K562 (cell line): ENCODE data around the gene TREH. TPM values are rescaled to one million over a fixed set of nuclear protein-coding genes. Genes with fewer than 3 reads are reported as not detected.

ENCODE experiments used
- ARID1B ChIP-seq: fragments of 450-650 bp; IDR thresholded peaks from 2 replicates; pipeline ENCODE4 v1.6.1; 2016; ENCODE audit warnings: antibody characterized with exemption, mild to moderate bottlenecking, inconsistent platforms
- CAMTA2 ChIP-seq: fragments of 250-450 bp; sonication (Bioruptor Pico); conservative IDR thresholded peaks from 2 replicates; pipeline ENCODE4 v1.5.1; 2022
- COPS2 ChIP-seq: fragments of 450-650 bp; conservative IDR thresholded peaks from 2 replicates; pipeline ENCODE4 v1.6.1; 2016; ENCODE audit warnings: mild to moderate bottlenecking, moderate library complexity
- E2F3 ChIP-seq: fragments of 250-450 bp; sonication (Bioruptor Pico); IDR thresholded peaks from 2 replicates; pipeline ENCODE4 v1.4.0; 2020; ENCODE audit warnings: mild to moderate bottlenecking
- ELF2 ChIP-seq: fragments of 250-450 bp; sonication (Bioruptor Pico); IDR thresholded peaks from 2 replicates; pipeline ENCODE4 v1.5.0; 2021; ENCODE audit warnings: mild to moderate bottlenecking
- GTF2F1 ChIP-seq: IDR thresholded peaks from 2 replicates; pipeline ENCODE4 v1.6.1; 2011; ENCODE audit warnings: low read depth, low read length, improper control_type of control experiment
- HDAC2 ChIP-seq: fragments of 450-650 bp; IDR thresholded peaks from 2 replicates; pipeline ENCODE4 v1.6.1; 2016; ENCODE audit warnings: mild to moderate bottlenecking
- MTF1 ChIP-seq: fragments of 250-450 bp; sonication (Bioruptor Pico); IDR thresholded peaks from 2 replicates; pipeline ENCODE4 v1.9.0; 2021; ENCODE audit warnings: moderate library complexity, mild to moderate bottlenecking, inconsistent platforms, borderline replicate concordance
- TRIM24 ChIP-seq, 2 experiments: fragments of 450-650 bp; IDR thresholded peaks; 2 replicates each; pipeline ENCODE4 v1.6.1; 2016
- polyA plus RNA-seq, 8 experiments: library from polyadenylated mRNA; depleted of rRNA in 4 of 8; stranded (reverse) in 5 of 8; unstranded in 3 of 8; fragments of >200 nt; fragmentation: Nextera tagmentation in 2 of 8; fragmentation: Illumina TruSeq in 1 of 8; extraction: Ambion mirVana in 2 of 8; extraction: Trizol in 1 of 8; gene quantifications; 2 replicates each; pipeline versions ENCODE4 v1.2.1 to v1.2.3, GENCODE V29; 2011 to 2014; ENCODE audit warnings: inconsistent platforms in 1 of 8, missing spikeins in 1 of 8
- total RNA-seq, 7 experiments: library from RNA; depleted of rRNA in 6 of 7; stranded (reverse); fragments of >200 nt in 6 of 7; fragmentation: Illumina TruSeq in 2 of 7; extraction: Trizol in 2 of 7; gene quantifications; 2 replicates each; pipeline versions ENCODE4 v1.2.1 to v1.2.3, GENCODE V29; 2011 to 2021; ENCODE audit warnings: low replicate concordance in 1 of 7
- TF ChIP-seq, protein P1 (sequence below), 2 experiments: fragments of 450-650 bp; IDR thresholded peaks; 2 replicates each; pipeline ENCODE4 v1.6.1; 2018; ENCODE audit warnings: mild to moderate bottlenecking in 2 of 2, low read depth in 1 of 2; ENCODE audit not compliant: partially characterized antibody in 2 of 2
- TF ChIP-seq, protein P2 (sequence below): fragments of 450-650 bp; IDR thresholded peaks from 2 replicates; pipeline ENCODE4 v1.6.1; 2016; ENCODE audit warnings: mild to moderate bottlenecking
- TF ChIP-seq, protein P3 (sequence below), 2 experiments: fragments of 450-650 bp; IDR thresholded peaks; 2 replicates each; pipeline ENCODE4 v1.6.1; 2016; ENCODE audit warnings: mild to moderate bottlenecking in 2 of 2, borderline replicate concordance in 1 of 2, low read depth in 1 of 2, moderate library complexity in 1 of 2

The TREH gene
- total and polyA plus RNA-seq, 9 of the 15 experiments (the other 6 are each of a cell fraction or from before 2014, with no cell fraction given): 0.09 to 0.20 (median 0.11) TPM; not detected in 6

DNA sequence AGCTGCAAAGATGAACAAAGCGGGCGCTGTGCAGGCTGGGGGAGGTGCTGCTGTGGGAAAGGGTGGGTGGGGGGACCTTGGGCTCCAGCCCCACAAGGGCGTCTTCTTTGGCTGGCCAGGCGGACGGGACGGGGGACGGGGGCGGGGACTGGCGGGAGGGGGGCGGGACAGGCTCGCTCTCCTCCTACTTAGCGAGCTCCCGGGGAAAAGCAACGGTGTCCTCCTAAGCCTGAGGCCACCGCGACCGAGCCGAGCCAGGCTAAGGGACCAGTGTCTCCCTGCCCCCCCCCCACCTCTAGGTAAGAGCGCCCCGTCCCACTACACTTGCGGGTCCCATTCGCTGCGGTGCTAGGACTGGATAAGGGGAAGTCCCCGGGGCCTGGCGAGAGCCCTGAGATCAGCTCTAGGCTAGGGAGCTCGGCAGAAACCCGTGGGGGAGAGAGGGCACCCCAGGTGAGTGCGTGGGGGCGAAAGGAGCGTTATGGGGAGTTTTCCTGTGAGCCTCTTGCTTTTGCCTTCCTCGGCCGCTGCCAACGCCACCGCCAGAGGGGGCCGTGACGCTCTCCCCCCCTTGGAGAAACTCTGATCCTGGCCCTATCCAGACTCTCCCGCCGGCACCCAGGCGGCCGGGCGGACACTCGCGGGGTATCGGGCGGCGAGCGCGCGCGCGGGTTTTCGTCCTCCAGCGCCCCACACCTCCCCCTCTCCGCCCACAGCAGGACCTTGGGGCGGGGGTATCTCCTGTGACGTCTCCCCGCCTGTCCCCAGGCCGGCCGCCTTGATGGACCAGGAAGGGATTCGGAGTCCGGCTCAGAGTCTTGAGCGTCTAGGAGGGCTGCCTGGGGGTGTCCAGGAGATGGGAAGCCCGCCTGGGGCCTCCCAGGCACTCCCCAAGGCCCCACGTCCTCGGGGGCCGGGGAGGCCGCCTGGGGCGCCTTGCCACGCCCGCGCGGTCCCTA, 71.8 kb downstream of the TREH start, which contains the start of gene PHLDB1 (continued):
- TF ChIP-seq HDAC2: peak; percentile 44; the same call in 1 of the 2 replicates
- no peak for TF ChIP-seq TRIM24 (IDR thresholded peaks at IDR 0.05)
- no peak for TF ChIP-seq COPS2
- no peak for TF ChIP-seq CAMTA2 (CRISPR knock-in tag)
- TF ChIP-seq, protein P1, sequence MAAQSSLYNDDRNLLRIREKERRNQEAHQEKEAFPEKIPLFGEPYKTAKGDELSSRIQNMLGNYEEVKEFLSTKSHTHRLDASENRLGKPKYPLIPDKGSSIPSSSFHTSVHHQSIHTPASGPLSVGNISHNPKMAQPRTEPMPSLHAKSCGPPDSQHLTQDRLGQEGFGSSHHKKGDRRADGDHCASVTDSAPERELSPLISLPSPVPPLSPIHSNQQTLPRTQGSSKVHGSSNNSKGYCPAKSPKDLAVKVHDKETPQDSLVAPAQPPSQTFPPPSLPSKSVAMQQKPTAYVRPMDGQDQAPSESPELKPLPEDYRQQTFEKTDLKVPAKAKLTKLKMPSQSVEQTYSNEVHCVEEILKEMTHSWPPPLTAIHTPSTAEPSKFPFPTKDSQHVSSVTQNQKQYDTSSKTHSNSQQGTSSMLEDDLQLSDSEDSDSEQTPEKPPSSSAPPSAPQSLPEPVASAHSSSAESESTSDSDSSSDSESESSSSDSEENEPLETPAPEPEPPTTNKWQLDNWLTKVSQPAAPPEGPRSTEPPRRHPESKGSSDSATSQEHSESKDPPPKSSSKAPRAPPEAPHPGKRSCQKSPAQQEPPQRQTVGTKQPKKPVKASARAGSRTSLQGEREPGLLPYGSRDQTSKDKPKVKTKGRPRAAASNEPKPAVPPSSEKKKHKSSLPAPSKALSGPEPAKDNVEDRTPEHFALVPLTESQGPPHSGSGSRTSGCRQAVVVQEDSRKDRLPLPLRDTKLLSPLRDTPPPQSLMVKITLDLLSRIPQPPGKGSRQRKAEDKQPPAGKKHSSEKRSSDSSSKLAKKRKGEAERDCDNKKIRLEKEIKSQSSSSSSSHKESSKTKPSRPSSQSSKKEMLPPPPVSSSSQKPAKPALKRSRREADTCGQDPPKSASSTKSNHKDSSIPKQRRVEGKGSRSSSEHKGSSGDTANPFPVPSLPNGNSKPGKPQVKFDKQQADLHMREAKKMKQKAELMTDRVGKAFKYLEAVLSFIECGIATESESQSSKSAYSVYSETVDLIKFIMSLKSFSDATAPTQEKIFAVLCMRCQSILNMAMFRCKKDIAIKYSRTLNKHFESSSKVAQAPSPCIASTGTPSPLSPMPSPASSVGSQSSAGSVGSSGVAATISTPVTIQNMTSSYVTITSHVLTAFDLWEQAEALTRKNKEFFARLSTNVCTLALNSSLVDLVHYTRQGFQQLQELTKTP (IDR thresholded peaks at IDR 0.05; ENCODE audit: low read depth in 1 of 2, partially characterized antibody in 2 of 2): no peak
- TF ChIP-seq ARID1B: no peak
- no peak for TF ChIP-seq GTF2F1
- no peak for TF ChIP-seq MTF1 (CRISPR knock-in tag)
- TF ChIP-seq E2F3: 0 out of 2 replicates have a peak, but pooled peaks have one; percentile 27
- TF ChIP-seq, protein P2, sequence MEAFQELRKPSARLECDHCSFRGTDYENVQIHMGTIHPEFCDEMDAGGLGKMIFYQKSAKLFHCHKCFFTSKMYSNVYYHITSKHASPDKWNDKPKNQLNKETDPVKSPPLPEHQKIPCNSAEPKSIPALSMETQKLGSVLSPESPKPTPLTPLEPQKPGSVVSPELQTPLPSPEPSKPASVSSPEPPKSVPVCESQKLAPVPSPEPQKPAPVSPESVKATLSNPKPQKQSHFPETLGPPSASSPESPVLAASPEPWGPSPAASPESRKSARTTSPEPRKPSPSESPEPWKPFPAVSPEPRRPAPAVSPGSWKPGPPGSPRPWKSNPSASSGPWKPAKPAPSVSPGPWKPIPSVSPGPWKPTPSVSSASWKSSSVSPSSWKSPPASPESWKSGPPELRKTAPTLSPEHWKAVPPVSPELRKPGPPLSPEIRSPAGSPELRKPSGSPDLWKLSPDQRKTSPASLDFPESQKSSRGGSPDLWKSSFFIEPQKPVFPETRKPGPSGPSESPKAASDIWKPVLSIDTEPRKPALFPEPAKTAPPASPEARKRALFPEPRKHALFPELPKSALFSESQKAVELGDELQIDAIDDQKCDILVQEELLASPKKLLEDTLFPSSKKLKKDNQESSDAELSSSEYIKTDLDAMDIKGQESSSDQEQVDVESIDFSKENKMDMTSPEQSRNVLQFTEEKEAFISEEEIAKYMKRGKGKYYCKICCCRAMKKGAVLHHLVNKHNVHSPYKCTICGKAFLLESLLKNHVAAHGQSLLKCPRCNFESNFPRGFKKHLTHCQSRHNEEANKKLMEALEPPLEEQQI: no peak
- TF ChIP-seq, protein P3, sequence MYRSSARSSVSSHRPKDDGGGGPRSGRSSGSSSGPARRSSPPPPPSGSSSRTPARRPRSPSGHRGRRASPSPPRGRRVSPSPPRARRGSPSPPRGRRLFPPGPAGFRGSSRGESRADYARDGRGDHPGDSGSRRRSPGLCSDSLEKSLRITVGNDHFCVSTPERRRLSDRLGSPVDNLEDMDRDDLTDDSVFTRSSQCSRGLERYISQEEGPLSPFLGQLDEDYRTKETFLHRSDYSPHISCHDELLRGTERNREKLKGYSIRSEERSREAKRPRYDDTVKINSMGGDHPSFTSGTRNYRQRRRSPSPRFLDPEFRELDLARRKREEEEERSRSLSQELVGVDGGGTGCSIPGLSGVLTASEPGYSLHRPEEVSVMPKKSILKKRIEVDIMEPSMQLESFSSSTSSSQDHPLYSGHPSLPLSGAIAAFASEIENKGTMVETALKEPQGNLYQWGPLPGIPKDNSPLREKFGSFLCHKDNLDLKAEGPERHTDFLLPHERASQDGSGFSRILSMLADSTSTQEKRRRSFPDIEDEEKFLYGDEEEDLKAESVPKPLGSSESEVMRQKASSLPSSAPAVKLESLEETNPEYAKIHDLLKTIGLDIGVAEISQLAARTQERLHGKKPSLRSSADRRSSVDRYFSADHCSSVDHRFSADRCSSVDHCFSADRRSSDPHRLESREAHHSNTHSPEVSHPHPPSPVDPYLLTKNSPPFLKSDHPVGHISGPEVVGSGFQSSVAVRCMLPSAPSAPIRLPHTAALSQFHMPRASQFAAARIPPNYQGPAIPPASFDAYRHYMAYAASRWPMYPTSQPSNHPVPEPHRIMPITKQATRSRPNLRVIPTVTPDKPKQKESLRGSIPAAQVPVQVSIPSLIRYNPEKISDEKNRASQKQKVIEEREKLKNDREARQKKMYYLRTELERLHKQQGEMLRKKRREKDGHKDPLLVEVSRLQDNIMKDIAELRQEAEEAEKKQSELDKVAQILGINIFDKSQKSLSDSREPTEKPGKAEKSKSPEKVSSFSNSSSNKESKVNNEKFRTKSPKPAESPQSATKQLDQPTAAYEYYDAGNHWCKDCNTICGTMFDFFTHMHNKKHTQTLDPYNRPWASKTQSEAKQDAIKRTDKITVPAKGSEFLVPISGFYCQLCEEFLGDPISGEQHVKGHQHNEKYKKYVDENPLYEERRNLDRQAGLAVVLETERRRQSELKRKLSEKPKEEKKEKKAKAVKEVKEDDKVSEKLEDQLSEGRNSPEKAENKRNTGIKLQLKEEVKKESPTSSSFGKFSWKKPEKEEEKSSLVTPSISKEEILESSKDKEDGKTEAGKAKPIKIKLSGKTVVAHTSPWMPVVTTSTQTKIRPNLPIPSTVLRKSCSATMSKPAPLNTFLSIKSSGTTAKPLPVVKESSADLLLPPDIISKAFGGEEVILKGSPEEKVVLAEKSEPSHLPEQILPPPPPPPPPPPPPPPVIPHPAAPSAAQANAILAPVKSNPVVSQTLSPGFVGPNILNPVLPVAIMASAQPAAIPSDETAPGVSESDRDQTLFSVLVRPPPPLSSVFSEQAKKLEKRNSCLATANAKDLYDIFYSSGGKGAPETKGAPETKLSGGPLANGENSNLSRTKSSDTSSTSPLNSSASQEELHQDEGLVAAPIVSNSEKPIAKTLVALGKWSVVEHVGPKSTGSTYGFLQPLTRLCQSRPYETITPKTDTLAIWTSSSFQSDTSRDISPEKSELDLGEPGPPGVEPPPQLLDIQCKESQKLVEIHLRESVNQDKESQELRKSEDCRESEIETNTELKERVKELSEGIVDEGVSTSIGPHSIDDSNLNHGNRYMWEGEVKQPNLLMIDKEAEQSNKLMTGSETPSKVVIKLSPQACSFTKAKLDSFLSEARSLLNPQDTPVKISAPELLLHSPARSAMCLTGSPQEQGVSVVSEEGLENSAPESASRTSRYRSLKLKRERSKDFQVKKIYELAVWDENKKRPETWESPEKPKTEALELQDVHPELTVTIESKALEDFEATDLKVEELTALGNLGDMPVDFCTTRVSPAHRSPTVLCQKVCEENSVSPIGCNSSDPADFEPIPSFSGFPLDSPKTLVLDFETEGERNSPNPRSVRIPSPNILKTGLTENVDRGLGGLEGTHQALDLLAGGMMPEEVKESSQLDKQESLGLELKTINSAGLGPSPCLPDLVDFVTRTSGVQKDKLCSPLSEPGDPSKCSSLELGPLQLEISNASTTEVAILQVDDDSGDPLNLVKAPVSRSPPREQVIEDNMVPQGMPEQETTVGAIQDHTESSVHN (IDR thresholded peaks at IDR 0.05; ENCODE audit: borderline replicate concordance in 1 of 2, low read depth in 1 of 2): no peak
- TF ChIP-seq ELF2 (CRISPR knock-in tag): no peak
